H1 (cell line): ENCODE data around the gene MAP4K1.

Source experiments
- CEBPB ChIP-seq: IDR thresholded peaks from 2 replicates; pipeline ENCODE4 v1.6.1; 2012; ENCODE audit warnings: low read depth, low read length
- CTCF ChIP-seq, 3 experiments: IDR thresholded peaks; 1 replicate in 2 of 3; 2 replicates in 1 of 3; pipeline versions ENCODE4 v1.5.1 to v1.6.1; 2011; ENCODE audit warnings: low read length in 3 of 3, mild to moderate bottlenecking in 3 of 3, inconsistent platforms in 2 of 3, low read depth in 1 of 3, moderate library complexity in 1 of 3; ENCODE audit not compliant: insufficient read depth in 1 of 3; ENCODE audit errors: control extremely low read depth in 1 of 3
- EP300 ChIP-seq, 2 experiments: IDR thresholded peaks; 1 replicate in 1 of 2; 2 replicates in 1 of 2; pipeline ENCODE4 v1.6.1; 2011 to 2012; ENCODE audit warnings: low read depth in 2 of 2, low read length in 2 of 2, mild to moderate bottlenecking in 2 of 2, borderline replicate concordance in 1 of 2, inconsistent platforms in 1 of 2, moderate library complexity in 1 of 2
- KDM1A ChIP-seq: fragments of 200-600, 300-600 bp; sonication (generic); IDR thresholded peaks from 2 replicates; pipeline ENCODE4 v1.7.1; 2016; ENCODE audit warnings: mild to moderate bottlenecking, low read length, borderline replicate concordance
- SP1 ChIP-seq: IDR thresholded peaks from 2 replicates; pipeline ENCODE4 v1.6.1; 2011; ENCODE audit warnings: low read depth, low read length
- SUZ12 ChIP-seq: fragments of 200-600 bp; sonication (generic); IDR thresholded peaks from 2 replicates; pipeline ENCODE4 v1.6.1; 2012; ENCODE audit warnings: mild to moderate bottlenecking, inconsistent platforms, low read length, moderate library complexity, mixed read lengths
- TBP ChIP-seq: IDR thresholded peaks from 2 replicates; pipeline ENCODE4 v1.6.1; 2011; ENCODE audit warnings: low read depth, low read length, improper control_type of control experiment
- YY1 ChIP-seq: IDR thresholded peaks from 2 replicates; pipeline ENCODE4 v1.6.1; 2011; ENCODE audit warnings: low read depth, mild to moderate bottlenecking, low read length

- TF ChIP-seq CTCF (IDR thresholded peaks at IDR 0.05; ENCODE audit: control extremely low read depth in 1 of 3, insufficient read depth in 1 of 3, low read depth in 1 of 3, low read length in 3 of 3) (no peak), SP1 (no peak), EP300 (IDR thresholded peaks at IDR 0.05; ENCODE audit: borderline replicate concordance in 1 of 2, low read depth in 2 of 2, low read length in 2 of 2) (no peak), TBP (no peak), SUZ12 (no peak), CEBPB (no peak), KDM1A (no peak), YY1 (no peak)
Observed at GRCh38 chr19:38577826-38578225, 39.9 kb downstream of the MAP4K1 start.
